HG02798 (cell line): ENCODE data around the gene LSAMP.

Experiments
- ATAC-seq: cut with Tn5 transposase; IDR thresholded peaks from one replicate; pipeline ENCODE4 v1.9.1; 2021; ENCODE audit warnings: mild to moderate bottlenecking; ENCODE audit not compliant: unreplicated experiment, poor library complexity

The LSAMP gene

GRCh38 chr3:116374901-116375300, 70.4 kb downstream of the LSAMP start:
- ATAC-seq: no peak

- ATAC-seq: no peak
Observed at GRCh38 chr3:116367761-116368395, 77.4 kb downstream of the LSAMP start.

- ATAC-seq: no peak
Observed at GRCh38 chr3:116356056-116356455, 89.2 kb downstream of the LSAMP start.

GRCh38 chr3:116354382-116354781, 90.9 kb downstream of the LSAMP start:
- ATAC-seq: no peak

GRCh38 chr3:116350119-116350733, 95.1 kb downstream of the LSAMP start:
- ATAC-seq: no peak

- ATAC-seq: no peak
Observed at GRCh38 chr3:116348216-116348615, 97.1 kb downstream of the LSAMP start.

- no peak for ATAC-seq
Observed at GRCh38 chr3:116342499-116342898, 102.8 kb downstream of the LSAMP start.

GRCh38 chr3:116341899-116342298, 103.4 kb downstream of the LSAMP start:
- ATAC-seq: peak; percentile 39

- ATAC-seq: no peak
Observed at GRCh38 chr3:116341381-116341780, 103.9 kb downstream of the LSAMP start.

- no peak for ATAC-seq
Observed at GRCh38 chr3:116340680-116341216, 104.5 kb downstream of the LSAMP start.

GRCh38 chr3:116339441-116340028, 105.8 kb downstream of the LSAMP start:
- no peak for ATAC-seq

GRCh38 chr3:116338713-116339112, 106.6 kb downstream of the LSAMP start:
- ATAC-seq: no peak

- ATAC-seq: no peak
Observed at GRCh38 chr3:116337229-116337628, 108.1 kb downstream of the LSAMP start.

- ATAC-seq: no peak
Observed at GRCh38 chr3:116331380-116331779, 113.9 kb downstream of the LSAMP start.

- no peak for ATAC-seq
Observed at GRCh38 chr3:116322750-116323375, 122.4 kb downstream of the LSAMP start.

- ATAC-seq: no peak
Observed at GRCh38 chr3:116318370-116318769, 126.9 kb downstream of the LSAMP start.

GRCh38 chr3:116316771-116317170, 128.5 kb downstream of the LSAMP start:
- no peak for ATAC-seq

- ATAC-seq: no peak
Observed at GRCh38 chr3:116314476-116314875, 130.8 kb downstream of the LSAMP start.

GRCh38 chr3:116306720-116307119, 138.6 kb downstream of the LSAMP start:
- ATAC-seq: no peak

GRCh38 chr3:116306149-116306548, 139.1 kb downstream of the LSAMP start:
- no peak for ATAC-seq

- ATAC-seq: no peak
Observed at GRCh38 chr3:116302087-116302747, 143.1 kb downstream of the LSAMP start.
